HPDE6-E6E7 (cell line): ENCODE measurements around the gene RTN4.
"Not testable (repeated sequence)": the region's sequence is repeated elsewhere in the genome, so short reads cannot be mapped to it uniquely, and the experiment has no call there.

Source experiments
- DNase-seq: peaks from one replicate; pipeline ENCODE4 v3.0.0; 2011; ENCODE audit warnings: missing footprints; ENCODE audit errors: extremely low spot score

The RTN4 gene

GRCh38 chr2:55050100-55050994 is at the start of gene RTN4:
RTN4 (minus strand) TSS chr2:55050451; CDS start chr2:55050300, 151 bp downstream.
- DNase-seq = peak; percentile 94

- DNase-seq = no peak
These were observed 49.2 kb upstream of the RTN4 start for GRCh38 chr2:55099493-55099877.

- DNase-seq = no peak
These were observed 47.5 kb upstream of the RTN4 start for GRCh38 chr2:55097461-55098410.

GRCh38 chr2:55097082-55097460 is 46.8 kb upstream of the RTN4 start:
- no peak for DNase-seq

- no peak for DNase-seq
These were observed 46.3 kb upstream of the RTN4 start for GRCh38 chr2:55096586-55096985.

- DNase-seq = peak; percentile 60
These were observed 43.1 kb upstream of the RTN4 start for GRCh38 chr2:55093381-55093780.

- DNase-seq = peak; percentile 58
These were observed 42.2 kb upstream of the RTN4 start for GRCh38 chr2:55092439-55092838.

GRCh38 chr2:55091681-55092080 is 41.4 kb upstream of the RTN4 start:
- not testable (repeated sequence) for DNase-seq

GRCh38 chr2:55090702-55091101 is 40.5 kb upstream of the RTN4 start:
- DNase-seq = no peak

GRCh38 chr2:55089726-55090125 is 39.5 kb upstream of the RTN4 start:
- DNase-seq = no peak

GRCh38 chr2:55088400-55088799 is 38.1 kb upstream of the RTN4 start:
- DNase-seq = no peak

- DNase-seq = no peak
These were observed 37.7 kb upstream of the RTN4 start for GRCh38 chr2:55087936-55088335.

GRCh38 chr2:55087501-55087900 is 37.2 kb upstream of the RTN4 start:
- DNase-seq = no peak

- DNase-seq = no peak
These were observed 35.1 kb upstream of the RTN4 start for GRCh38 chr2:55085113-55086040.

- no peak for DNase-seq
These were observed 34.4 kb upstream of the RTN4 start for GRCh38 chr2:55084641-55085040.

GRCh38 chr2:55080204-55080738 is 30.0 kb upstream of the RTN4 start:
- DNase-seq = no peak

- DNase-seq = no peak
These were observed 28.7 kb upstream of the RTN4 start for GRCh38 chr2:55078956-55079355.

GRCh38 chr2:55076721-55077120 is 26.5 kb upstream of the RTN4 start:
- no peak for DNase-seq

GRCh38 chr2:55076019-55076418 is 25.8 kb upstream of the RTN4 start:
- not testable (repeated sequence) for DNase-seq

GRCh38 chr2:55073000-55073983 is 23.0 kb upstream of the RTN4 start:
- DNase-seq = no peak
